GM12878 (cell line): ENCODE data around the gene RWDD2A. TPM values are rescaled to one million over a fixed set of nuclear protein-coding genes. Genes with fewer than 3 reads are reported as not detected.

ENCODE experiments used
- ATAC-seq: fragments of 200-7000 bp; cut with Tn5 transposase; 3 replicates; pipeline ENCODE4 v1.9.1; 2020; ENCODE audit warnings: mild to moderate bottlenecking, moderate library complexity
- BruUV-seq: library from RNA; stranded (reverse); fragments of 400-500 nt; replicated peaks from 2 replicates; lab custom pipeline; 2021; lab: Mats Ljungman, UMichigan
- CTCF ChIA-PET: fragments of 300-600 bp; sonication (Branson Sonifier 250); formaldehyde crosslinking; extraction: SDS; loops from one replicate; lab custom pipeline; 2021; ENCODE audit warnings: inconsistent platforms; lab: Yijun Ruan, JAX
- POLR2A ChIA-PET: fragments of 350-600 bp; formaldehyde crosslinking; extraction: SDS; loops from one replicate; lab custom pipeline; 2021; ENCODE audit warnings: inconsistent platforms; lab: Charles Lee
- RAD21 ChIA-PET: fragments of 300-600 bp; sonication (Branson Sonifier 250); formaldehyde crosslinking; loops from one replicate; lab custom pipeline; 2023; ENCODE audit warnings: antibody characterized with exemption; ENCODE audit not compliant: unreplicated experiment; lab: Charles Lee
- SMC1A ChIA-PET: fragments of 300-600 bp; sonication (Branson Sonifier 250); formaldehyde crosslinking; loops from one replicate; lab custom pipeline; 2023; ENCODE audit not compliant: unreplicated experiment, uncharacterized antibody; lab: Charles Lee
- DNase-seq: peaks from one replicate; pipeline ENCODE4 v3.0.0-alpha.2; 2011; ENCODE audit warnings: low read depth, low spot score
- FAIRE-seq: peaks from 3 replicates; lab custom pipeline; 2011; peaks lifted over from hg19 to GRCh38; lab: Jason Lieb, UNC
- H2AFZ ChIP-seq: 2 replicates; pipeline ENCODE4 v1.6.0; 2011; ENCODE audit warnings: low read depth, low read length, control low read depth; ENCODE audit not compliant: control insufficient read depth
- H3K27ac ChIP-seq: 2 replicates; pipeline ENCODE4 v1.5.1; 2011; ENCODE audit warnings: control low read depth; ENCODE audit not compliant: control insufficient read depth, insufficient read depth
- H3K27me3 ChIP-seq, 2 experiments: replicated peaks in 1 of 2; 2 replicates each; pipeline versions ENCODE4 v1.6.0 to v1.6.1; 2011; ENCODE audit warnings: low read length in 1 of 2; ENCODE audit not compliant: control insufficient read depth in 2 of 2, insufficient read depth in 2 of 2
- H3K36me3 ChIP-seq, 2 experiments: 2 replicates each; pipeline ENCODE4 v1.5.1; 2011; ENCODE audit warnings: low read length in 1 of 2; ENCODE audit not compliant: control insufficient read depth in 2 of 2, insufficient read depth in 2 of 2
- H3K4me1 ChIP-seq: 2 replicates; pipeline ENCODE4 v1.6.1; 2011; ENCODE audit warnings: mild to moderate bottlenecking, low read length, moderate library complexity, mixed read lengths; ENCODE audit not compliant: control insufficient read depth, insufficient read depth
- H3K4me2 ChIP-seq: 2 replicates; pipeline ENCODE4 v1.6.0; 2011; ENCODE audit warnings: control low read depth; ENCODE audit not compliant: control insufficient read depth, insufficient read depth
- H3K4me3 ChIP-seq: fragments of 200-600 bp; sonication (generic); 2 replicates; pipeline ENCODE4 v1.5.1; 2016
- H3K79me2 ChIP-seq: 2 replicates; pipeline ENCODE4 v1.6.0; 2011; ENCODE audit warnings: low read length; ENCODE audit not compliant: control insufficient read depth, insufficient read depth
- H3K9ac ChIP-seq: 2 replicates; pipeline ENCODE4 v1.8.0; 2011; ENCODE audit warnings: low read length, control low read depth, mixed read lengths; ENCODE audit not compliant: control insufficient read depth, insufficient read depth
- H3K9me3 ChIP-seq: replicated peaks from 3 replicates; pipeline ENCODE4 v1.5.1; 2011; ENCODE audit warnings: mild to moderate bottlenecking, low read length; ENCODE audit not compliant: control insufficient read depth, insufficient read depth
- H4K20me1 ChIP-seq: 2 replicates; pipeline ENCODE4 v1.6.0; 2011; ENCODE audit not compliant: control insufficient read depth, insufficient read depth
- ATF7 ChIP-seq: fragments of 450-650 bp; IDR thresholded peaks from 2 replicates; pipeline ENCODE4 v1.6.1; 2016; ENCODE audit warnings: low read depth, mild to moderate bottlenecking
- DPF2 ChIP-seq: fragments of 450-650 bp; IDR thresholded peaks from 2 replicates; pipeline ENCODE4 v1.6.1; 2017; ENCODE audit warnings: mild to moderate bottlenecking
- ETV6 ChIP-seq, 2 experiments: fragments of 450-650 bp in 1 of 2; IDR thresholded peaks in 1 of 2; conservative IDR thresholded peaks in 1 of 2; 2 replicates each; pipeline ENCODE4 v1.6.1; 2014; ENCODE audit warnings: antibody characterized with exemption in 1 of 2, borderline replicate concordance in 1 of 2, low read depth in 1 of 2, mild to moderate bottlenecking in 1 of 2, moderate library complexity in 1 of 2
- IRF4 ChIP-seq: IDR thresholded peaks from 2 replicates; pipeline ENCODE4 v1.6.1; 2011; ENCODE audit warnings: low read depth, low read length
- RFX5 ChIP-seq: IDR thresholded peaks from 2 replicates; pipeline ENCODE4 v1.6.1; 2011; ENCODE audit warnings: low read depth, low read length, improper control_type of control experiment
- YBX1 ChIP-seq: fragments of 450-650 bp; IDR thresholded peaks from 2 replicates; pipeline ENCODE4 v1.6.1; 2016; ENCODE audit warnings: antibody characterized with exemption
- whole genome bisulfite sequencing: methylation state at CpG from one replicate; pipeline ENCODE4 v1.1.6; 2016; ENCODE audit warnings: low lambda C conversion rate; ENCODE audit not compliant: insufficient replicate concordance, insufficient coverage; ENCODE audit errors: missing lambda C conversion rate; 5-methylcytosine and 5-hydroxymethylcytosine counted together
- in situ Hi-C: fragments of 300-500 bp; cut with MboI; formaldehyde crosslinking; loops from 9 replicates; pipeline ENCODE4 v1.14.3; 2018; ENCODE audit warnings: mixed read lengths
- intact Hi-C: fragments of 100-400 bp; cut with micrococcal nuclease; formaldehyde crosslinking; loops from one replicate; pipeline ENCODE4 v1.14.2; 2022; ENCODE audit not compliant: unreplicated experiment
- polyA plus RNA-seq, 11 experiments: library from polyadenylated mRNA; depleted of rRNA in 4 of 11; unstranded in 6 of 11; stranded (reverse) in 5 of 11; fragments of >200 nt; fragmentation: Nextera tagmentation in 4 of 11; fragmentation: Illumina TruSeq in 1 of 11; extraction: Ambion mirVana in 4 of 11; extraction: Trizol in 1 of 11; gene quantifications; 1 replicate in 1 of 11; 2 replicates in 10 of 11; pipeline versions ENCODE4 v1.2.1 to v1.2.3, GENCODE V29; 2011 to 2016; ENCODE audit warnings: inconsistent platforms in 2 of 11, missing spikeins in 2 of 11, low read depth in 1 of 11
- total RNA-seq, 4 experiments: library from RNA; depleted of rRNA in 3 of 4; stranded (reverse); fragments of >200 nt in 3 of 4; fragmentation: Illumina TruSeq in 1 of 4; extraction: Trizol in 1 of 4; gene quantifications; 2 replicates each; pipeline versions ENCODE4 v1.2.1 to v1.2.3, GENCODE V29; 2013 to 2021
- TF ChIP-seq, protein P1 (sequence below): fragments of 450-650 bp; IDR thresholded peaks from 2 replicates; pipeline ENCODE4 v1.6.1; 2016; ENCODE audit warnings: mild to moderate bottlenecking

Gene RWDD2A
- total and polyA plus RNA-seq, 10 of the 15 experiments (the other 5 are each of a cell fraction or from before 2014, with no cell fraction given), result 2.3 to 4.6 (median 2.9) TPM

DNA sequence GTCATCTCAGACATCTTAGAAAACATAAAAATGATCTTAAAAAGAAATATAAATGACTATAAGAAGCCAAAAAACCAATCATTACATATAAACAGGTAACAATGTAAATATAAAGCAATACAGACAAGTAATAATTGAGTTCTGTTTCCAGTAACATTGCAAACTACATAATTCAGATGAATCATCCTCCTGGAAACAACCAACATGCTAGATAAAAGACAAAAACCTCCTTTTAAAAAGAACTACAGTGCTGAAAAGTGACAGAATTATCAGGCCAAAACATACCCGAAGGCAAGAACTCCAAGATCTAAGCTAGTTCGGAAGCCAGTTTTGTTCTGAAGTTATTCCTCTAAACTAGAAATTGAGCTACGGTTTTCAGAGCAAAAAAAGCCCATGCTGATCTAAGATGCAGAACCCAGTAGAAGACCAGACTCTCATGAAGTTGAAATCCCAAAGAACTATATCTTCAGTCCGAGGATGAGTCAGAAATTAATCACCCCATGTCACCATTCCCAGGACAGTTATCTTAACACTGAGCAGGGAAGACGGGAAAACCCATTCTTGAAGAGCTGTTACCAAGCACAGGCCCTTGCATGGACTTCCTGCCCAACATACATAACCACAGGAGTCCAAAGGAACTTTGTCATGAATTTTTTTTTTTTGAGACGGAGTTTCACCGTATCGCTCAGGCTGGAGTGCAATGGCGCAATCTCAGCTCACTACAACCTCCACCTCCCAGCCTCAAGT lies 9.9 kb upstream of the RWDD2A start:
- in situ Hi-C loops, result no loop called here
- Histone ChIP-seq H3K36me3 (peaks cover 2 to 17% of the 10 kb centered on the region in 2 experiments), H3K27ac (no peak overlapping the region), H3K27me3 (no peaks in the 10 kb centered on the region), H2AFZ (no peak overlapping the region), H3K4me3 (no peak overlapping the region), H4K20me1 (no peaks in the 10 kb centered on the region), H3K4me1 (no peaks in the 10 kb centered on the region), H3K79me2 (no peaks in the 10 kb centered on the region), H3K9ac (no peak overlapping the region), H3K4me2 (no peak overlapping the region), H3K9me3 (no peaks in the 10 kb centered on the region)
- ChIA-PET SMC1A (interaction anchor here (1.2 kb wide), 1 partner anchor 97 kb away, joined by 3 read pairs; no protein-coding TSS in a partner anchor), RAD21 (interaction anchor here (4.4 kb wide), 1 partner anchor 116 kb away, joined by 19 read pairs; the partner anchor contains the start of genes DOP1A and UBE3D), POLR2A (no interaction called here), CTCF (interaction anchor here (0.9 to 19.2 kb wide), 6 partner anchors 20 to 126 kb away, joined by 3 to 195 read pairs (median 4); partner anchors contain the start of genes DOP1A and UBE3D)
- TF ChIP-seq, protein P1, sequence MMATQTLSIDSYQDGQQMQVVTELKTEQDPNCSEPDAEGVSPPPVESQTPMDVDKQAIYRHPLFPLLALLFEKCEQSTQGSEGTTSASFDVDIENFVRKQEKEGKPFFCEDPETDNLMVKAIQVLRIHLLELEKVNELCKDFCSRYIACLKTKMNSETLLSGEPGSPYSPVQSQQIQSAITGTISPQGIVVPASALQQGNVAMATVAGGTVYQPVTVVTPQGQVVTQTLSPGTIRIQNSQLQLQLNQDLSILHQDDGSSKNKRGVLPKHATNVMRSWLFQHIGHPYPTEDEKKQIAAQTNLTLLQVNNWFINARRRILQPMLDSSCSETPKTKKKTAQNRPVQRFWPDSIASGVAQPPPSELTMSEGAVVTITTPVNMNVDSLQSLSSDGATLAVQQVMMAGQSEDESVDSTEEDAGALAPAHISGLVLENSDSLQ, result no peak
- no peak for TF ChIP-seq DPF2
- no peak for TF ChIP-seq IRF4
- no peak for TF ChIP-seq YBX1
- TF ChIP-seq ATF7, result no peak
- no peak for TF ChIP-seq RFX5
- TF ChIP-seq ETV6 (conservative IDR thresholded peaks at IDR 0.05 in 1 of 2, IDR thresholded peaks at IDR 0.05 in 1 of 2; ENCODE audit: borderline replicate concordance in 1 of 2, low read depth in 1 of 2), result no peak
- DNase-seq (no peak), ATAC-seq (no peak), FAIRE-seq (no peak)
- no TSS peak for BruUV-seq
- 95% methylated on average over 9 of the region's 9 CpGs for WGBS
- intact Hi-C loops, result no loop called here
